Natural killer cell treated with Interleukin-12 subunit alpha and Interleukin-12 subunit beta and Interleukin-15 and Interleukin-18, amount 100 ng/mL, for 72 hours (primary cell): ENCODE measurements around the gene KIRREL3. TPM values are rescaled to one million over a fixed set of nuclear protein-coding genes. Genes with fewer than 3 reads are reported as not detected.

ENCODE experiments used
- ATAC-seq, 2 donors: fragments of 150-1000 bp; cut with Tn5 transposase in 1 of 2; sonication (Bioruptor Pico), chemical (Tn5 transposase) in 1 of 2; 2 replicates each; pipeline ENCODE4 v1.10.0; 2021
- DNase-seq: peaks from one replicate; pipeline ENCODE4 v3.0.0; 2022; ENCODE audit warnings: low spot score
- H3K27ac Mint-ChIP-seq, 2 donors: 1 replicate in 1 of 2; 2 replicates in 1 of 2; pipeline ENCODE4 v1.8.0; 2022; ENCODE audit warnings: mixed read lengths in 2 of 2, mild to moderate bottlenecking in 1 of 2, moderate library complexity in 1 of 2
- H3K27me3 Mint-ChIP-seq, 2 donors: 1 replicate in 1 of 2; 2 replicates in 1 of 2; pipeline ENCODE4 v1.8.0; 2022; ENCODE audit warnings: mixed read lengths in 2 of 2
- H3K36me3 Mint-ChIP-seq: one replicate; pipeline ENCODE4 v1.8.0; 2022; ENCODE audit warnings: mixed read lengths
- H3K4me1 Mint-ChIP-seq, 2 donors: 1 replicate in 1 of 2; 2 replicates in 1 of 2; pipeline ENCODE4 v1.8.0; 2022; ENCODE audit warnings: low read depth in 2 of 2, mixed read lengths in 2 of 2, mild to moderate bottlenecking in 1 of 2
- H3K4me3 Mint-ChIP-seq: one replicate; pipeline ENCODE4 v1.8.0; 2022; ENCODE audit warnings: mixed read lengths
- H3K9me3 Mint-ChIP-seq: 2 replicates; pipeline ENCODE4 v1.8.0; 2022; ENCODE audit warnings: mixed read lengths
- total RNA-seq, 2 donors: library from RNA; stranded (reverse); gene quantifications; one replicate each; pipeline ENCODE4 v1.2.3, GENCODE V29; 2022

Gene KIRREL3
- total RNA-seq, 2 donors from 2014 or later: not detected

DNA sequence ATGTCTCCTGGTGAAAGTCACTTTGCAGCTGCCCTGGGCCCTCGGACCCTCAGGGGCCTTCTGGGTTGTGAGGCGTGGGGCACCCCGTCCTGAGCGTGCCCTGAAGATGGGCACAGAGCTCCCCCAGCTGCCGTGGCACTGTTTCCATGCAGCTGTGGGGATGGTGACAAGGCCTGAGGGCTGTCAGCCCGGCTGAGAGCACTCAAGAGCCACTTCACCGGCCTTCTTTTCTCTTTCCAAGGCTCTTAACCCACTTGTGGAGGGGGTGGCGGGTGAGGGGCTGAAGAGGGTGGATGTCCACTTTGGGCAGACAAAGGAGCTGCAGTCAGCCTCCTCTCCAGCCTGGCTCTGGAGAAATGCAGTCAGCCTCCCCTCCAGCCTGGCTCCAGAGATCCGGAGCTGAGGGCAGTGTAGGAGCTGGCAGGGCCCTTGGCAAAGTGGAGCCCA lies 405.6 kb downstream of the KIRREL3 start:
- Mint-ChIP-seq H3K36me3 (no peaks in the 10 kb centered on the region), H3K4me1 (no peaks in the 10 kb centered on the region), H3K4me3 (no peak overlapping the region), H3K9me3 (no peaks in the 10 kb centered on the region), H3K27me3 (peaks cover 0 to 8% of the 10 kb centered on the region in 2 donors), H3K27ac (no peak overlapping the region)
- DNase-seq (no peak), ATAC-seq (no peak)

- H3K9me3 Mint-ChIP-seq: no peaks in the 10 kb centered on the region
- H3K36me3 Mint-ChIP-seq: no peaks in the 10 kb centered on the region
- peaks cover 0 to under 1% of the 10 kb centered on the region in 2 donors for H3K27me3 Mint-ChIP-seq
- DNase-seq (no peak), ATAC-seq (no peak)
- H3K27ac Mint-ChIP-seq: no peak overlapping the region
- H3K4me1 Mint-ChIP-seq: no peaks in the 10 kb centered on the region
- H3K4me3 Mint-ChIP-seq: no peak overlapping the region
Measured at GRCh38 chr11:126592496-126593410, 407.8 kb downstream of the KIRREL3 start.

DNA sequence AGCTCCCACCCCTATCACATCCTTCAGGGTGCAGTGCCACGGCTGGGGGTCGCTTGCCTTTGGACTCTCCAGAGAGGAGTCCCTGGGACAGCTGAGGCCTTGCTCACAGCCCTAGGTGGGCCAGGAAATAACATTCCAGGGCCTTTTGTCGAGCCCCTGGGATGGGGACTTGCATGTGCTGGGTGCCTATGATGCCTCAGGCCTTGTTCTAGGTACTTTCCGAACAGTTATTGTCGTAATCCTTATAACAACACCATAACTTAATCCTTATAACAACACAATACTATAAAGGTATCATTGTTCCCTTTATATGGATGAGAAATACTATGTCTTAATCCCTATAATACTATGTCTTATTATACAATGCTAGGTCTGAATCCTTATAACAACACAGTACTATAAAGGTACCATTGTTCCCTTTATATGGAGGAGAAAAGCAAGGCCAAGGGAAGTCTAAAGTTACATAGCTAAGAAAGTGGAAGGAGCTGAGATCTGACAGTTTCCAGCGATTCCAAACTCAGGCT lies 408.5 kb downstream of the KIRREL3 start:
- Mint-ChIP-seq H3K9me3 (no peaks in the 10 kb centered on the region), H3K36me3 (no peaks in the 10 kb centered on the region), H3K27ac (no peak overlapping the region), H3K4me1 (no peaks in the 10 kb centered on the region), H3K4me3 (no peak overlapping the region), H3K27me3 (no peaks in the 10 kb centered on the region)
- DNase-seq (no peak), ATAC-seq (no peak)

DNA sequence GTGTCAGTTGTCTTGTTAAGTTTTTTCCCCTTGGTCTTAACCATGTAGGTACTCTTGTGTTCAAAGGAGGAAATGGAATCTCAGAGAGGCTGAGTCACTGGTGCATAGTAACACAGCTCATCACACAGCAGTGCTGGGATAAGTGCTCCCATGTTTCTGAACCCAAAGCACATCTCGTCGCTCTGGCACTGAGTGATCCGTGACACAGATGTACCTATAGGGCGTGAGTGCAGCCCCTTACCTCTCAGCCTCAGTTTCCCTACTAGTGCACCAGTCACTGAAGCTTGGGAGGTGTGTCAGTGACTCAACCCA lies 411.1 kb downstream of the KIRREL3 start:
- no peak for ATAC-seq
- no peak for DNase-seq
- no peaks in the 10 kb centered on the region for H3K9me3 Mint-ChIP-seq
- no peaks in the 10 kb centered on the region for H3K36me3 Mint-ChIP-seq
- H3K4me1 Mint-ChIP-seq: no peaks in the 10 kb centered on the region
- no peak overlapping the region for H3K4me3 Mint-ChIP-seq
- no peak overlapping the region for H3K27ac Mint-ChIP-seq
- H3K27me3 Mint-ChIP-seq: peaks cover 0 to 2% of the 10 kb centered on the region in 2 donors

DNA sequence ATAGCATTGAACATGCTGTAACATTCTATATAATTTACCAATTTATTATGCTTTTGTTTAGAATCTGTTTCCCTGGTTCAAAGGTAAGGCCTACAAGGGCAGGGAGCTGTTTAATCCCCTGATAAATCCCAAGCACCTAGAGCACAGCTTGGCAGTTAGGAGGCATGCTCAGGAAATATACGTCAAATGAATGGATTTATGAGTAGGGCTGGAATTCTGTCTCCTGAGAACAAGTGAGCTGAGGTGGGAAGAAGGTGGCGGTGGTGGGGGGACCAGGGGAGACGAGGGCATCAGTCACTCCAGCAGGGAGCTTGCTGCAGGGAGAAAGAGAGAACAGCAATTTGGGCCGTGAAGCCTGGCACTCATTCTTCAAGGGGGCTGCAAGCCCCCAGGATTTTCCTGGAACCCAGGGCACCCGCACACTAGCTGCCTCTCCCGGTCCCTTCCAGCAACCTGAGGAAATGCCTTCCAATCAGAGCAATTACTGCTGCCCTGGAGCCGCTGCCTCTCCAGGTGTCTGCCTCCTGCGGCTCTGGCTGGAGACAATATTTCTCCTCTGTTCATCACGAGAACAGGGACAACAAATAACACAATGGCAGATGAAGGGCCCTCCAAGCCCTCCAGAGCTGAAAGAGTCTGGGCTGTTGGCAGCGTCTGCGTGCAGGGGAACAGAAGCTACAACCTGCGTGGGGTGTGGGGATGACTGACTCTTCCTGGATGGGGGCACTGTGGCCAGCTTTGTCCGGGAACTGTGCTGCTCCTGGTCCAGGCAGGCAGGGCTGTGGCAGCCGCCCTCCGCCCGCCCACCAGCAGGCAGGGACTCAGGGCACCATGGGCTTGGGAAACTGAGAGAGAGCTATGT lies 411.7 kb downstream of the KIRREL3 start:
- Mint-ChIP-seq H3K4me1 (no peaks in the 10 kb centered on the region), H3K36me3 (no peaks in the 10 kb centered on the region), H3K27ac (no peak overlapping the region), H3K9me3 (no peaks in the 10 kb centered on the region), H3K4me3 (no peak overlapping the region), H3K27me3 (peaks cover 0 to 2% of the 10 kb centered on the region in 2 donors)
- DNase-seq (no peak), ATAC-seq (no peak)

DNA sequence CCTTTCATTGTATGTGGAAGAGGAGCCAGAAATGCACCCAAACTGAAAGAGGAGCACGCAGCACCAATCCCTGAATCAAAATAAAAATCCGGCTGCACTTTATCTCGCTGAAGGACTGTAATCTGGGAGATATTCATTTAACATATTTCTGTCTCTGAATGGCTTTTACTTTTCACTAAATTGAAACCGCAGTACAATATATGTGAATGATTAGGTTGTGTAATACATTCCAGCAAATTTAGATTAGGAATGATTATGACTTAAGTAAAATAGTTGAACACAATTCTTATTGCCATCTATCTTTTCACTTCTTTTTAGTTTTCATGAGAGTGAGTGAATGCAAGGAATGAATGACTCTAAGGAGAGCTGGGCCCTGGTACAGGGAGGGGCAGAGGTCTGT lies 413.0 kb downstream of the KIRREL3 start:
- no peak overlapping the region for H3K4me3 Mint-ChIP-seq
- peaks cover 0 to 2% of the 10 kb centered on the region in 2 donors for H3K27me3 Mint-ChIP-seq
- ATAC-seq: no peak
- no peak for DNase-seq
- H3K27ac Mint-ChIP-seq: no peak overlapping the region
- no peaks in the 10 kb centered on the region for H3K4me1 Mint-ChIP-seq
- no peaks in the 10 kb centered on the region for H3K36me3 Mint-ChIP-seq
- H3K9me3 Mint-ChIP-seq: no peaks in the 10 kb centered on the region

DNA sequence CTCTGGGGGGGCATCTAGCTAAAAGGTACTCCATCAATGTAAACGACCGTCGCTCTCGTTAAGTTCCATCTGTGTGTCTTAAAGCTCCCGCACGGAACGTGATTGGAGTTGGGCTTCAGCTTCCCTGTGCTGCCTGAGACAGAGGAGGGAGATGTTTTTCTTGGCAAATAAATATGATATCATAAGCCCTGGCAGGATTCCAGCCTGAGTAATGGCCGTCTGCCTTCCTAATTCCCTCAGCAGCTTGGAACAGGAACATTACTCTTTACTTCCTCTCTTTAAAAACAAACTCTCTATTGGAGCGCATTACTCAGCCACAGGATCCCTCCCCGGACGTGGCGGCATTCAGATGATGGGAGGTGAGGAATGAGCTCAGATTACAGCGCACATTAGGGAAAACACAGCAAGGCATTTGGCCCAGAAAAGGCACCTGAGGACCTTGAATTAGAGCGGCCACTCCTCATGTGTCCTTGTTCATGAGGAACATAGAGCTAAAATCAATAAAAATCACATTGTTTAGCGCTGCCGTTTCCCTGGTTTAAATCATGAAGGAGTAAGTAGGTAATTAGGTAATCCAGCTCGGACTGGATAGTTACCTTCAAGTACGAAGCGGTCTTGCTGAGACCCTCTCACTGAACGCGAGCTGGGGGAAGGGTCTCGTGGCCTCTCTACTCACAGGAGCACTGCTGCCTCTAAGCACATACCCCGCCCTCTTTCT lies 414.6 kb downstream of the KIRREL3 start:
- Mint-ChIP-seq H3K4me3 (no peak overlapping the region), H3K9me3 (no peaks in the 10 kb centered on the region), H3K36me3 (no peaks in the 10 kb centered on the region), H3K27me3 (peaks cover 0 to 2% of the 10 kb centered on the region in 2 donors), H3K4me1 (no peaks in the 10 kb centered on the region), H3K27ac (no peak overlapping the region)
- no peak for ATAC-seq
- DNase-seq: no peak

- Mint-ChIP-seq H3K36me3 (no peaks in the 10 kb centered on the region), H3K4me1 (no peaks in the 10 kb centered on the region), H3K27ac (no peak overlapping the region)
Measured at GRCh38 chr11:126585388-126585773, 415.2 kb downstream of the KIRREL3 start.

GRCh38 chr11:126583594-126584427 lies 416.8 kb downstream of the KIRREL3 start:
- ATAC-seq (no peak), DNase-seq (no peak)
- H3K27ac Mint-ChIP-seq: no peak overlapping the region
- peaks cover 0 to 2% of the 10 kb centered on the region in 2 donors for H3K27me3 Mint-ChIP-seq
- H3K9me3 Mint-ChIP-seq: no peaks in the 10 kb centered on the region
- no peaks in the 10 kb centered on the region for H3K36me3 Mint-ChIP-seq
- no peak overlapping the region for H3K4me3 Mint-ChIP-seq
- no peaks in the 10 kb centered on the region for H3K4me1 Mint-ChIP-seq

More at GRCh38 chr11:126585388-126585773, 415.2 kb downstream of the KIRREL3 start:
- ATAC-seq (no peak), DNase-seq (no peak)
- H3K9me3 Mint-ChIP-seq: no peaks in the 10 kb centered on the region
- H3K27me3 Mint-ChIP-seq: peaks cover 0 to 2% of the 10 kb centered on the region in 2 donors
- H3K4me3 Mint-ChIP-seq: no peak overlapping the region

DNA sequence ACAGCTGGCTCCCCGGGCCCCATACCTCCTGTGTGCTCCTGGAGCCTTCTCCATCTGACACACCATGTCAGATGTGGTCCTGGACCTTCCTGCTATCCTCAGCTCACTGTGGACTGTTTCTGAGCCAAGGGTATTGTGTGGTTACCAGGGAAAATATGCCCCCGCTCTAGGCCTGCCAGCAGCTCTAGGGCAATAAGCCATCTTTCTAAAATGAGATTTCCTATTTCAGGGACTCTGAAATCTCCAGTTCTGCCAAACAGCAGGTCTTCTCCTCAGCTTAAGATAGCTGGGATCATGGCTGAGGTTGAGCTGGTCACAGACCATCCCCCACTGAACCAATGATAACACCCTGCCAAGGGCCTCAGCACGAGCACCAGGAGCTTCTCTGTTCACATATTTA lies 417.5 kb downstream of the KIRREL3 start:
- no peaks in the 10 kb centered on the region for H3K36me3 Mint-ChIP-seq
- ATAC-seq (peak in 1 of 2 donors; percentile 49), DNase-seq (no peak)
- H3K27ac Mint-ChIP-seq: no peak overlapping the region
- no peaks in the 10 kb centered on the region for H3K9me3 Mint-ChIP-seq
- no peaks in the 10 kb centered on the region for H3K4me1 Mint-ChIP-seq
- H3K27me3 Mint-ChIP-seq: peaks cover 0 to 2% of the 10 kb centered on the region in 2 donors
- no peak overlapping the region for H3K4me3 Mint-ChIP-seq

- DNase-seq (no peak), ATAC-seq (no peak)
- Mint-ChIP-seq H3K36me3 (no peaks in the 10 kb centered on the region), H3K9me3 (no peaks in the 10 kb centered on the region), H3K27me3 (peaks cover 0 to 2% of the 10 kb centered on the region in 2 donors), H3K4me3 (no peak overlapping the region), H3K27ac (no peak overlapping the region), H3K4me1 (no peaks in the 10 kb centered on the region)
Measured at GRCh38 chr11:126581871-126582648, 418.5 kb downstream of the KIRREL3 start.

DNA sequence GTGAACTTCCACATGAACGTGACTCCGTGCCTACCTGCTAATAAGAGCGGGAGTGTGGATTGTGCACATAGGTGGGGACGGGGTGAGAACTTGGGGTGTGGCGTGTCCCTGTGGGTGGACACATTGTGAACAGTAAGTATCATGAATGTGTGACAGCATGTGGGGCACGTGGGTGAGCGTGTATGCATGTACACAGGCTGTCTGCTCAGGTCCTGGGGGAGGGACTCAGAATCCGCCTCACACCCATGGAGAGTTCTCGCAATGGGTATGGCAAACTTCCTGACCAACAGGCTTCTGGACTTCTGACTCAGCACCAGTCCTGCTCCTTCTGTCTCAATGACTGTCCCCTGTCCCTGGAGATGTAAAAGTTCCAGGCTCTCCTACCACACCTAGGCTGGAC lies 422.1 kb downstream of the KIRREL3 start:
- Mint-ChIP-seq H3K9me3 (no peaks in the 10 kb centered on the region), H3K27me3 (peaks cover 0 to 2% of the 10 kb centered on the region in 2 donors), H3K36me3 (no peaks in the 10 kb centered on the region), H3K4me1 (no peaks in the 10 kb centered on the region), H3K27ac (no peak overlapping the region), H3K4me3 (no peak overlapping the region)
- DNase-seq: no peak
- peak in 1 of 2 donors; percentile 33 for ATAC-seq
